Measurements from ENCODE around the gene NFATC1.
A peak's percentile ranks its signal among the peaks of the same experiment; 100 is the strongest.

NFATC1 gene

GRCh38 chr18:79445221-79445620 is 49.5 kb downstream of the NFATC1 start:
- DNase-seq: no peak

GRCh38 chr18:79445696-79446561 is 50.2 kb downstream of the NFATC1 start:
- no peak for DNase-seq

- DNase-seq: no peak
Measured at GRCh38 chr18:79446931-79447330, 51.2 kb downstream of the NFATC1 start.

- no peak for DNase-seq
Measured at GRCh38 chr18:79447703-79448367, 52.1 kb downstream of the NFATC1 start.

- no peak for DNase-seq
Measured at GRCh38 chr18:79448621-79449020, 52.9 kb downstream of the NFATC1 start.

GRCh38 chr18:79449551-79450288 is 54.0 kb downstream of the NFATC1 start:
- DNase-seq: no peak

GRCh38 chr18:79450289-79451080 is 54.8 kb downstream of the NFATC1 start:
- DNase-seq: no peak

- DNase-seq: no peak
Measured at GRCh38 chr18:79451237-79452125, 55.8 kb downstream of the NFATC1 start.

- no peak for DNase-seq
Measured at GRCh38 chr18:79452190-79452990, 56.7 kb downstream of the NFATC1 start.

GRCh38 chr18:79452991-79453645 is 57.4 kb downstream of the NFATC1 start:
- no peak for DNase-seq

GRCh38 chr18:79453816-79454735 is 58.3 kb downstream of the NFATC1 start:
- DNase-seq: no peak

GRCh38 chr18:79455261-79455660 is 59.5 kb downstream of the NFATC1 start:
- no peak for DNase-seq

- DNase-seq: no peak
Measured at GRCh38 chr18:79456105-79456980, 60.6 kb downstream of the NFATC1 start.

GRCh38 chr18:79457239-79457638 is 61.5 kb downstream of the NFATC1 start:
- no peak for DNase-seq

GRCh38 chr18:79457652-79458051 is 61.9 kb downstream of the NFATC1 start:
- no peak for DNase-seq

- peak; percentile 42 to 59 (median 44) for DNase-seq
Measured at GRCh38 chr18:79458131-79458838, 62.6 kb downstream of the NFATC1 start.

Measured in suppressor macrophage treated with lipopolysaccharide for 1 hour (primary cell).